ENCODE measurements around the gene STK24.

STK24 gene

GRCh38 chr13:98456413-98456845, 120.5 kb downstream of the STK24 start (continued):
- TF ChIP-seq TOX (CRISPR knock-in tag; IDR thresholded peaks at IDR 0.05; ENCODE audit: borderline replicate concordance) = no peak
- TF ChIP-seq RARB (CRISPR knock-in tag; IDR thresholded peaks at IDR 0.05) = no peak
- TF ChIP-seq ZNF565 (CRISPR knock-in tag; conservative IDR thresholded peaks at IDR 0.05; ENCODE audit: low read depth) = no peak
- TF ChIP-seq ZC3H10 (CRISPR knock-in tag; IDR thresholded peaks at IDR 0.05) = no peak
- no peak for TF ChIP-seq CREB5 (CRISPR knock-in tag; IDR thresholded peaks at IDR 0.05; ENCODE audit: low read depth)
- no peak for TF ChIP-seq ZFP3 (CRISPR knock-in tag; IDR thresholded peaks at IDR 0.05)

DNA sequence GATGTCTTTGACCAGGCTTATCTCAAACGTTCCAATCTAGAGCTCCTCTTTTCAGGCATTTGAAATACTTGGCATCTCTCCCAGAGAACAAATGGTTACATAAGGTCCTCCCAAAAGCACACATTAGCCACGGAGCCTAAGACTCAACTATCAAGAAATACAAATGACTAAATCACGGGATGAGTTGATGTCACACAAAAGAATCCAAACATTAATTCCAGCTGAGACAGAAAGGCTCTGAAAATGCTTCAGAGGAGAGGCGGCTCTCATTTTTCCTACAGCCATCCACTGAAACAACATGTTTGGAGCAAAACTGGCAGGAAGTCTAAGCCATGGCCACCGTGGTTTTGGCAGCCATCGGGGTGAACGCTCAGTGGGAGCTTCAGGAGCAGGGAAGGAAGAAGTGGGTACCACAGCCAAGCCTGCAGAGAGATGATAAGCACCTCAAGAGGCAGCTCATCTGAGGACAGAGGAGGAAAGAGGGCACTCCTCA, 122.5 kb downstream of the STK24 start:
- TF ChIP-seq PPARA (CRISPR knock-in tag; IDR thresholded peaks at IDR 0.05; ENCODE audit: borderline replicate concordance) (no peak), ISL1 (CRISPR knock-in tag; IDR thresholded peaks at IDR 0.05) (peak; percentile 14; the same call in 1 of the 2 replicates)

DNA sequence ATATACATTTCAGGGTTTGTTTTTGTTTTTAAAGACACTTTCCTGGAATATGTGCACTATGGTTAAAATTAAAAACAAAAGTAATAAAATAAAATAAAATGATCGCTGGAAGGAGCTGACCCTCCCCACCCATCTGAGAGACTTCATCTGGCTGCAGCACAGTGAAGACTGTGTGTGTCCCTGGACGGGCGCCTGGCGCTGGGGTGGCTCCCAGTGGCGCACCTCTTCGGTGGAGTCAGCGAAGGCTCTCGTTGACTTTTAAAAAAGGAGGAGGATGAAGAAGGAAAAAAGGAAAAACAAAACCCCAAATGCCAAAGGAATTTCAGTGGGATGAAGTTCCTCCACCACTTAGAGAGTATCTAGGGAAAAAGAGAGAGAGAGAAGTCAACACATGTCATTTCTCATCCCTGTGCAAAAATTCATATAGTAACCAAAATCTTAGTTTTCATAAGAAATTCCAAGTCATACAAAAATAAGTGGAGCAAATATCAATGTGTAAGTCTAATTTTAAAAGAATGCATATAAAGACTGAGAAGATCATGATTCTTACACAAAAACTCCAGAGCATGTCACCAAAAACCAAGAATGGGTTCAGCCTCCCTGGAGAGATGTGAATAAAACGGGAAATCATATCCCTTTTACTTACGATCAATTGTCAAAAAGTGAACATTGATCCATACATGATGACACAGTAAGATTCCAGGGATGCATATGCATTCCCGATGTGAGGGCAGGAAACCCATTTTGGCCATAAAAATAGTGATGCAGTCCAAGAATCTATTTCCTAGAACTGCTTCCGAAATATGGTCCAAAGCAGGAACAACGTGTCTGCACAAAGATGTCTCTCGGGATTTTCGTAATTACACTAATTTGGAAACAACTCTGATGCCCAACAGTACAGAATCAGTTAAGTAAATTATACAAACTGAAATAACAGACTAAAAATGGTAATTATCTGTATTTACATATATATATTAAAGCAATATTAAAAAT, 123.8 kb downstream of the STK24 start:
- TF ChIP-seq OSR1 (CRISPR knock-in tag; IDR thresholded peaks at IDR 0.05) (no peak), SNAI2 (CRISPR knock-in tag; IDR thresholded peaks at IDR 0.05) (no peak), RARB (CRISPR knock-in tag; IDR thresholded peaks at IDR 0.05) (no peak), ZNF565 (CRISPR knock-in tag; conservative IDR thresholded peaks at IDR 0.05; ENCODE audit: low read depth) (no peak), POU6F1 (CRISPR knock-in tag; IDR thresholded peaks at IDR 0.05; ENCODE audit: borderline replicate concordance, low read depth) (no peak), CREB5 (CRISPR knock-in tag; IDR thresholded peaks at IDR 0.05; ENCODE audit: low read depth) (no peak), ZC3H10 (CRISPR knock-in tag; IDR thresholded peaks at IDR 0.05) (no peak), GLIS3 (CRISPR knock-in tag; IDR thresholded peaks at IDR 0.05) (no peak), ARNTL (CRISPR knock-in tag; IDR thresholded peaks at IDR 0.05; ENCODE audit: borderline replicate concordance, low read depth) (no peak), ZNF70 (CRISPR knock-in tag; IDR thresholded peaks at IDR 0.05) (no peak), TCF4 (CRISPR knock-in tag; IDR thresholded peaks at IDR 0.05; ENCODE audit: borderline replicate concordance) (no peak), ZFP3 (CRISPR knock-in tag; IDR thresholded peaks at IDR 0.05) (no peak), ZNF8 (CRISPR knock-in tag; IDR thresholded peaks at IDR 0.05) (no peak)
- no peak for ATAC-seq

More for the DNA sequence above, 122.5 kb downstream of the STK24 start:
- peak; percentile 70 for ATAC-seq

GRCh38 chr13:98451676-98452470, 125.0 kb downstream of the STK24 start:
- TF ChIP-seq TOX (CRISPR knock-in tag; IDR thresholded peaks at IDR 0.05; ENCODE audit: borderline replicate concordance) (no peak), BACH2 (CRISPR knock-in tag; IDR thresholded peaks at IDR 0.05; ENCODE audit: borderline replicate concordance) (no peak), SNAI2 (CRISPR knock-in tag; IDR thresholded peaks at IDR 0.05) (no peak), RARB (CRISPR knock-in tag; IDR thresholded peaks at IDR 0.05) (no peak), ZNF8 (CRISPR knock-in tag; IDR thresholded peaks at IDR 0.05) (no peak), TCF4 (CRISPR knock-in tag; IDR thresholded peaks at IDR 0.05; ENCODE audit: borderline replicate concordance) (no peak)
- no peak for ATAC-seq

DNA sequence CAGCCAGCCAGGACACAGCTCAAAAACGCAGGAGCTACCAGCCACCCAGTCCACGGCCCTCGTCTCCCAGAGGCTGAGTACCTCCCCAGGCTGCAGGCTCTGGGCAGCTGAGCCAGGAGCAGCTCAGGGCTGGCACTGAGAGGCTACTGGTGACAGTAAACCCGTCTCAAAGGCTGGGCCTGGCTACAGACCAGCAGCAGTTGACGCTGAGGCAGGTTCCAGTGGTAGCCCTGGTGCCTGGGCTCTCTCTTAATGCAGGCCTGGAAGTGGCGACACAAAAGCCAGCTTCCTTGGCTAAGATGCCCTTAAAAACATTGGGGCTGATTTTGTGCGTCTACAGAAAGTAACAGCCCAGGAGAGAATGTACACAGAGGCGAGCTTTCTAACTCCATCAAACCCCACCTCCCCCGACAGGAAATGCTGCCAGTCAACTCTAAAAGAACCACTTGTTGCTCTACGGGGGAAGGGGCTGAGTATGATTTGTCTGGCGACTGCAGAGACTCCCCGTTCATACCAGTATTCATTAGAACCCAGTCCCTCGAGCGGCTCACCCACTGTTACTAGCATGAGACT, 126.3 kb downstream of the STK24 start:
- no peak for ATAC-seq
- no peak for TF ChIP-seq ZFP3 (CRISPR knock-in tag; IDR thresholded peaks at IDR 0.05)
- no peak for TF ChIP-seq CSDC2 (CRISPR knock-in tag; IDR thresholded peaks at IDR 0.05)
- TF ChIP-seq, protein P1, sequence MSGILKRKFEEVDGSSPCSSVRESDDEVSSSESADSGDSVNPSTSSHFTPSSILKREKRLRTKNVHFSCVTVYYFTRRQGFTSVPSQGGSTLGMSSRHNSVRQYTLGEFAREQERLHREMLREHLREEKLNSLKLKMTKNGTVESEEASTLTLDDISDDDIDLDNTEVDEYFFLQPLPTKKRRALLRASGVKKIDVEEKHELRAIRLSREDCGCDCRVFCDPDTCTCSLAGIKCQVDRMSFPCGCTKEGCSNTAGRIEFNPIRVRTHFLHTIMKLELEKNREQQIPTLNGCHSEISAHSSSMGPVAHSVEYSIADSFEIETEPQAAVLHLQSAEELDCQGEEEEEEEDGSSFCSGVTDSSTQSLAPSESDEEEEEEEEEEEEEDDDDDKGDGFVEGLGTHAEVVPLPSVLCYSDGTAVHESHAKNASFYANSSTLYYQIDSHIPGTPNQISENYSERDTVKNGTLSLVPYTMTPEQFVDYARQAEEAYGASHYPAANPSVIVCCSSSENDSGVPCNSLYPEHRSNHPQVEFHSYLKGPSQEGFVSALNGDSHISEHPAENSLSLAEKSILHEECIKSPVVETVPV (CRISPR knock-in tag; IDR thresholded peaks at IDR 0.05) = no peak
- TF ChIP-seq GLIS3 (CRISPR knock-in tag; IDR thresholded peaks at IDR 0.05) = no peak
- TF ChIP-seq SNAI2 (CRISPR knock-in tag; IDR thresholded peaks at IDR 0.05) = no peak
- TF ChIP-seq ZNF70 (CRISPR knock-in tag; IDR thresholded peaks at IDR 0.05) = no peak
- TF ChIP-seq OSR1 (CRISPR knock-in tag; IDR thresholded peaks at IDR 0.05) = no peak
- TF ChIP-seq POU6F1 (CRISPR knock-in tag; IDR thresholded peaks at IDR 0.05; ENCODE audit: borderline replicate concordance, low read depth) = no peak
- TF ChIP-seq ARNTL (CRISPR knock-in tag; IDR thresholded peaks at IDR 0.05; ENCODE audit: borderline replicate concordance, low read depth) = no peak
- TF ChIP-seq TCF4 (CRISPR knock-in tag; IDR thresholded peaks at IDR 0.05; ENCODE audit: borderline replicate concordance) = no peak
- no peak for TF ChIP-seq ISL1 (CRISPR knock-in tag; IDR thresholded peaks at IDR 0.05)
- no peak for TF ChIP-seq ZNF565 (CRISPR knock-in tag; conservative IDR thresholded peaks at IDR 0.05; ENCODE audit: low read depth)
